GM23248 (cell line): ENCODE measurements around the gene ACTR3C.

Experiments
- EZH2 ChIP-seq: fragments of 200-600 bp; sonication (generic); IDR thresholded peaks from 2 replicates; pipeline ENCODE4 v1.6.1; 2018; ENCODE audit warnings: antibody characterized with exemption, mild to moderate bottlenecking; ENCODE audit not compliant: insufficient read depth, poor library complexity, severe bottlenecking
- EZH2phosphoT487 ChIP-seq: fragments of 200-600 bp; sonication (generic); IDR thresholded peaks from 2 replicates; pipeline ENCODE4 v1.6.1; 2018; ENCODE audit warnings: antibody characterized with exemption, moderate library complexity, mild to moderate bottlenecking, low read depth; ENCODE audit not compliant: insufficient read depth

DNA sequence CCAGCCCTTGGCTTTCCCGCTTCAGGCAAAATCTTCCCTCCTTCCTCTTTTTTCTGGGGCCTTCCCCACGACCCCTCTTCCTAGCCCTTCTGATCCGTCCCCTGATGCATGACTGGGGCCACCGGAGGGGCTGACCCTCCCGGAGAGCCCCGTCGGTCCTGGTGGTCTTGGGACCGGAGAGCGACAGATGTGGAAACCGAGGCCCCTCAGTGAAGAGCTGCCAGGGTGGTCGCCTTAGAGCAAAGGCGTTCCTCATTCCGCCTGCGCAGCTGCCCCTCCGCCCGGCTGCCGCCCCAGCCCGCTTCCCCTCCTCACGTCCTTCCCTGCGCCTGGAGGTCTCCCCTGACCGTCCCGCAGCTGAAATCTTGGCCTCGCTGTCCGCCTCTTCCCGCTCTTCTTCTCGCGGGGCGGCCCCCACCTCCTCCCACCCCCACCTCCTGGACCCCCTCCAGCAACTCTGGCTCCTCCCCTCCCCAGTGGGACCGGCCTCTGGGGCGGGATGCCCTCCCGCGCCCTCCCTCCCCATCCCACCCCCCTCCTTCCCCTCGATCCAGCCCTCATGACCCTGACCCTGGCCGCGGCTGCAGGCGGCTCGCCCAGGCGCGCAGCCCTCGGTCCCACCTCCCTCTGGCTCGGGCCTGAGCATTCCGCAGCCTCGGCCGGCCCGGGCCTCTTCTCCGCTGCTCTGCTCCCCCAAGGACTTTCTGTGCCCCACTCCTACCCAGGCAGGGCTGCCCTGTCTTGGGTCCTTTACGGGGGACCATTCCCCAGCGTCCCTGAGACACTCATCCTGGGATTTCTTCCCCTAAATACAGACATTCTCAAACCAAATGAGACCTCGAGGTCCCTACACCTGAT is 18.1 kb upstream of the ACTR3C start, which contains the start of gene RARRES2:
- no peak for TF ChIP-seq EZH2phosphoT487
- no peak for TF ChIP-seq EZH2
